22Rv1 (cell line): ENCODE data around the gene NBEAL2.

Experiments used
- CTCF ChIP-seq: fragments of 450-650 bp; IDR thresholded peaks from 2 replicates; pipeline ENCODE4 v1.5.1; 2017; ENCODE audit warnings: mild to moderate bottlenecking
- ZFX ChIP-seq: fragments of 450-650 bp; IDR thresholded peaks from 2 replicates; pipeline ENCODE4 v1.6.1; 2017; ENCODE audit warnings: antibody characterized with exemption, borderline replicate concordance

- TF ChIP-seq CTCF, result no peak
- TF ChIP-seq ZFX, result no peak
These were observed 6.7 kb downstream of the NBEAL2 start for GRCh38 chr3:46986055-46986730.
